Central memory CD8-positive, alpha-beta T cell (primary cell): Measurements from ENCODE around the gene ERMP1.

ENCODE experiments used
- ATAC-seq: fragments of 150-1000 bp; cut with Tn5 transposase; replicated peaks from 2 replicates; pipeline ENCODE4 v1.10.0; 2022; ENCODE audit warnings: mild to moderate bottlenecking, moderate FRiP score, moderate number of reproducible peaks; ENCODE audit not compliant: poor library complexity, severe bottlenecking; ENCODE audit errors: extremely low read depth
- DNase-seq, 2 donors: peaks; one replicate each; pipeline ENCODE4 v3.0.0; 2021; ENCODE audit warnings: low spot score in 2 of 2
- H3K27ac Mint-ChIP-seq: one replicate; pipeline ENCODE4 v1.8.0; 2022; ENCODE audit warnings: low read depth, mild to moderate bottlenecking, moderate library complexity, mixed read lengths
- H3K27me3 Mint-ChIP-seq: one replicate; pipeline ENCODE4 v1.8.0; 2022; ENCODE audit warnings: mixed read lengths
- H3K36me3 Mint-ChIP-seq: one replicate; pipeline ENCODE4 v1.8.0; 2022; ENCODE audit warnings: mild to moderate bottlenecking, moderate library complexity, mixed read lengths; ENCODE audit not compliant: insufficient read depth
- H3K4me1 Mint-ChIP-seq: one replicate; pipeline ENCODE4 v1.8.0; 2022; ENCODE audit warnings: mixed read lengths
- H3K4me3 Mint-ChIP-seq: one replicate; pipeline ENCODE4 v1.8.0; 2022; ENCODE audit warnings: mild to moderate bottlenecking, moderate library complexity, mixed read lengths
- H3K9me3 Mint-ChIP-seq: one replicate; pipeline ENCODE4 v1.8.0; 2022; ENCODE audit warnings: mixed read lengths

ERMP1 gene

DNA sequence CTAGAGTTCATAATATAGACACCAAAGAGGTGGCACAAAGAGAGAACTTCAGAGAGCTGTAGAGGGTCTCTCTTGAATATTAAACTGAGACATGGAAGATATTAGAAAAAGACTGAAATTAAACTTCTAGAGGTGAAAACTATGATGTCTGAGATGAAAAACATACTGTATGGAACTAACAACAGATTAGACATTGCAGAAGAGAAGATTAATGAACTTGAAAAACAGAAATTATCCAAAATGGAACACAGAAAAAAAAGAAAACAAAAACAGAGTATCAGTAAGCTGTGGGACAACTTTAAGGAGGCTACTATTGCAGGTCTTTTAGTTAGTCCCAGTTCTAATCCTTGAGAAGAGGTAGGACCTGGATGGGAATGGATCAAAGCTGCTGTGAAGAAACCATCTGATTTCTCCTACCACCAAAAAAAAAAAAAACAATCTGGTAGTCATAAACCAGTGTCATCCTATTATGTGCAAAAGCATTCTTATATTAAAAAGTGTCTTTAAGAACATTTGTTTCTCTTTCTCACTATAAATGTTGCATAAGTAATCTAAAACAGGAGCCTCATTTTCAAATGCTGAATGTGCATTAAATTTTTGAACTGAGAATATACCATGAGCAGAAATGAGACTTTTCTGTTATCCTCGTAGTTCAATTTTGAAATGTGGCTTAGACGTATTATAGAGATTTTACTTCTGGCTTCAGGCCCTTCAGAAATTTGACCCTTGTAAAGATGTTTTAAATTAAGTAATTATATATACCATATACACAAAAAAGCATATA is 96.2 kb downstream of the ERMP1 start:
- Mint-ChIP-seq H3K4me3 (no peak overlapping the region), H3K27ac (no peak overlapping the region), H3K4me1 (no peaks in the 10 kb centered on the region), H3K9me3 (no peaks in the 10 kb centered on the region), H3K36me3 (peaks cover 13% of the 10 kb centered on the region), H3K27me3 (no peaks in the 10 kb centered on the region)
- DNase-seq (no peak), ATAC-seq (no peak)

DNA sequence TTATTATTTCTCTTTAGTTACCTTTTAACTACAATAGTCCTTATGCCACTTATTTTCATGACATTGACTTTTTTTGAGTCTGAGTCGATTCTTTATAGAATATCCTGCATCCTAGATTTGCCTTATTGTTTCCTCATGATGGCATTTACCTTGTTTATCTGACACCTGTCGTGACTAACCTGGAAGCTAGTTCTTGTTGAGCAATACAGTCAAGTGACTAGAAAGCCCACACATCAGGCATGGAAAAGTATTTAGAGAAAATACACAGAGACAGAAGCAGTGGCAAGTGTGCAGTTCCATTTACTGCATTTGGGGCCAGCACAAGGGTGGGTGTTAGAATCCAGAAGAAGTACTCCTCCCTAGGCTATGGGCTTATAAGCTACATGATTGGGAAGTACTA is 97.8 kb downstream of the ERMP1 start:
- no peak for ATAC-seq
- peaks cover 11% of the 10 kb centered on the region for H3K36me3 Mint-ChIP-seq

More for the DNA sequence above, 97.8 kb downstream of the ERMP1 start:
- Mint-ChIP-seq H3K4me3 (no peak overlapping the region), H3K27ac (no peak overlapping the region), H3K9me3 (no peaks in the 10 kb centered on the region), H3K4me1 (no peaks in the 10 kb centered on the region), H3K27me3 (no peaks in the 10 kb centered on the region)
- DNase-seq, result no peak
